H1 (cell line): ENCODE measurements around the gene SFRP2. TPM values are rescaled to one million over a fixed set of nuclear protein-coding genes. Genes with fewer than 3 reads are reported as not detected.

ENCODE experiments used
- CTCF ChIA-PET: fragments of 300-600 bp; sonication (Branson Sonifier 250); formaldehyde crosslinking; loops from one replicate; lab custom pipeline; 2021; ENCODE audit not compliant: partially characterized antibody; lab: Charles Lee
- POLR2A ChIA-PET: fragments of 300-600 bp; sonication (Branson Sonifier 250); formaldehyde crosslinking; loops from one replicate; lab custom pipeline; 2021; ENCODE audit warnings: inconsistent platforms; ENCODE audit not compliant: partially characterized antibody; lab: Charles Lee
- DNase-seq, 2 experiments: peaks; one replicate each; pipeline versions ENCODE4 v3.0.0 to v3.0.0-alpha.2; 2010 to 2022; ENCODE audit warnings: low spot score in 2 of 2, low read depth in 1 of 2, mixed read lengths in 1 of 2
- FAIRE-seq: peaks from 2 replicates; lab custom pipeline; 2011; peaks lifted over from hg19 to GRCh38; lab: Jason Lieb, UNC
- H2AFZ ChIP-seq: 2 replicates; pipeline ENCODE4 v1.8.1; 2012; ENCODE audit warnings: low read length, inconsistent platforms
- H2AK5ac ChIP-seq: 2 replicates; pipeline ENCODE4 v1.6.1; 2013; ENCODE audit warnings: low read depth, low read length
- H2BK120ac ChIP-seq: replicated peaks from 2 replicates; pipeline ENCODE3; 2013; ENCODE audit warnings: low read depth, low read length, inconsistent platforms
- H2BK12ac ChIP-seq: 2 replicates; pipeline ENCODE4 v1.6.1; 2013; ENCODE audit warnings: low read depth, low read length
- H2BK15ac ChIP-seq: 2 replicates; pipeline ENCODE4 v1.6.1; 2013; ENCODE audit warnings: low read length
- H2BK20ac ChIP-seq: 2 replicates; pipeline ENCODE4 v1.6.1; 2013; ENCODE audit warnings: low read length
- H2BK5ac ChIP-seq: 2 replicates; pipeline ENCODE4 v1.6.1; 2013; ENCODE audit warnings: low read depth, low read length
- H3K14ac ChIP-seq: 2 replicates; pipeline ENCODE4 v1.6.1; 2013; ENCODE audit warnings: inconsistent platforms; ENCODE audit not compliant: insufficient read length
- H3K18ac ChIP-seq: 2 replicates; pipeline ENCODE4 v1.6.1; 2013; ENCODE audit warnings: low read length; ENCODE audit errors: extremely low read depth
- H3K23ac ChIP-seq: 2 replicates; pipeline ENCODE4 v1.6.1; 2013; ENCODE audit warnings: inconsistent platforms; ENCODE audit not compliant: insufficient read length
- H3K23me2 ChIP-seq: 2 replicates; pipeline ENCODE4 v1.6.1; 2013; ENCODE audit warnings: low read depth, low read length
- H3K27ac ChIP-seq: 2 replicates; pipeline ENCODE4 v1.6.1; 2011; ENCODE audit warnings: low read depth, low read length, inconsistent platforms
- H3K27me3 ChIP-seq, 4 experiments: replicated peaks in 1 of 4; 1 replicate in 1 of 4; 2 replicates in 3 of 4; pipeline versions ENCODE4 v1.6.1 to v1.8.1; 2011 to 2013; ENCODE audit warnings: low read length in 3 of 4, mild to moderate bottlenecking in 3 of 4, inconsistent platforms in 2 of 4, mixed read lengths in 2 of 4, moderate library complexity in 1 of 4; ENCODE audit not compliant: control insufficient read depth in 3 of 4, insufficient read depth in 3 of 4; ENCODE audit errors: extremely low read depth in 1 of 4
- H3K36me3 ChIP-seq, 4 experiments: 2 replicates each; pipeline versions ENCODE4 v1.6.1 to v1.8.1; 2011 to 2013; ENCODE audit warnings: mild to moderate bottlenecking in 4 of 4, low read length in 3 of 4, moderate library complexity in 2 of 4, control low read depth in 1 of 4, inconsistent platforms in 1 of 4; ENCODE audit not compliant: insufficient read depth in 4 of 4, control insufficient read depth in 2 of 4
- H3K4ac ChIP-seq: replicated peaks from 2 replicates; pipeline ENCODE3; 2013; ENCODE audit warnings: low read length, low read depth, mixed read lengths, inconsistent platforms; ENCODE audit not compliant: insufficient read length
- H3K4me1 ChIP-seq, 4 experiments: replicated peaks in 1 of 4; 1 replicate in 1 of 4; 2 replicates in 3 of 4; pipeline versions ENCODE4 v1.6.1 to v1.8.1; 2011 to 2013; ENCODE audit warnings: low read length in 3 of 4, inconsistent platforms in 2 of 4, mixed read lengths in 1 of 4; ENCODE audit not compliant: insufficient read depth in 4 of 4, control insufficient read depth in 3 of 4
- H3K4me2 ChIP-seq, 2 experiments: 2 replicates each; pipeline versions ENCODE4 v1.6.1 to v1.8.1; 2011 to 2013; ENCODE audit warnings: low read depth in 2 of 2, low read length in 2 of 2, control low read depth in 1 of 2, inconsistent platforms in 1 of 2, mild to moderate bottlenecking in 1 of 2; ENCODE audit not compliant: insufficient read depth in 1 of 2
- H3K4me3 ChIP-seq, 4 experiments: fragments of 200-600, 300-600 bp in 1 of 4; sonication (generic), shearing (Covaris generic), sonication (Bioruptor Twin) in 1 of 4; 2 replicates each; pipeline versions ENCODE4 v1.5.1 to v1.8.1; 2011 to 2016; ENCODE audit warnings: low read length in 4 of 4, low read depth in 3 of 4, control low read depth in 2 of 4, inconsistent platforms in 2 of 4, mild to moderate bottlenecking in 2 of 4, mixed read lengths in 1 of 4, moderate library complexity in 1 of 4; ENCODE audit not compliant: insufficient read depth in 2 of 4; ENCODE audit errors: extremely low read depth in 1 of 4
- H3K56ac ChIP-seq: replicated peaks from 2 replicates; pipeline ENCODE3; 2013; ENCODE audit warnings: low read depth, mild to moderate bottlenecking, mixed read lengths, low read length, inconsistent platforms; ENCODE audit not compliant: insufficient read length
- H3K79me1 ChIP-seq: 2 replicates; pipeline ENCODE4 v1.6.1; 2013; ENCODE audit warnings: low read depth, low read length, control low read depth
- H3K79me2 ChIP-seq, 2 experiments: 2 replicates each; pipeline versions ENCODE4 v1.6.1 to v1.8.1; 2012 to 2013; ENCODE audit warnings: low read length in 2 of 2, mild to moderate bottlenecking in 2 of 2, inconsistent platforms in 1 of 2; ENCODE audit not compliant: insufficient read depth in 2 of 2, control insufficient read depth in 1 of 2
- H3K9ac ChIP-seq, 4 experiments: replicated peaks in 1 of 4; 1 replicate in 1 of 4; 2 replicates in 3 of 4; pipeline versions ENCODE4 v1.6.1 to v1.8.1; 2011 to 2013; ENCODE audit warnings: low read depth in 3 of 4, low read length in 3 of 4, control low read depth in 2 of 4, mild to moderate bottlenecking in 2 of 4, moderate library complexity in 2 of 4, inconsistent platforms in 1 of 4; ENCODE audit errors: extremely low read depth in 1 of 4
- H3K9me3 ChIP-seq, 2 experiments: 2 replicates each; pipeline versions ENCODE4 v1.6.1 to v1.8.1; 2012 to 2013; ENCODE audit warnings: mild to moderate bottlenecking in 2 of 2, moderate library complexity in 2 of 2, control low read depth in 1 of 2, inconsistent platforms in 1 of 2, low read depth in 1 of 2, low read length in 1 of 2, mixed read lengths in 1 of 2; ENCODE audit not compliant: insufficient read depth in 2 of 2
- H4K20me1 ChIP-seq, 2 experiments: replicated peaks in 1 of 2; 2 replicates each; pipeline versions ENCODE3 to v1.8.1; 2011 to 2013; ENCODE audit warnings: inconsistent platforms in 2 of 2, low read length in 2 of 2, mild to moderate bottlenecking in 1 of 2; ENCODE audit not compliant: insufficient read depth in 2 of 2, control insufficient read depth in 1 of 2
- H4K5ac ChIP-seq: 2 replicates; pipeline ENCODE4 v1.6.1; 2013; ENCODE audit warnings: low read length, low read depth, mixed read lengths, inconsistent platforms; ENCODE audit not compliant: insufficient read length
- H4K8ac ChIP-seq: 2 replicates; pipeline ENCODE4 v1.8.0; 2013; ENCODE audit warnings: mild to moderate bottlenecking, moderate library complexity, low read length, inconsistent platforms; ENCODE audit not compliant: insufficient read depth; ENCODE audit errors: extremely low read depth
- H4K91ac ChIP-seq: replicated peaks from 2 replicates; pipeline ENCODE3; 2013; ENCODE audit warnings: low read length, mixed read lengths, inconsistent platforms; ENCODE audit not compliant: insufficient read length
- BCL11A ChIP-seq, 2 experiments: IDR thresholded peaks; one replicate each; pipeline ENCODE4 v1.6.1; 2011; ENCODE audit warnings: low read depth in 2 of 2, low read length in 2 of 2, mild to moderate bottlenecking in 2 of 2
- CBX5 ChIP-seq: fragments of 300-800, 300-1000 bp; sonication (generic); IDR thresholded peaks from 2 replicates; pipeline ENCODE4 v1.7.1; 2016; ENCODE audit warnings: antibody characterized with exemption, low read length, low read depth
- E2F6 ChIP-seq: IDR thresholded peaks from 2 replicates; pipeline ENCODE4 v1.6.1; 2012; ENCODE audit warnings: inconsistent platforms
- EP300 ChIP-seq, 2 experiments: IDR thresholded peaks; 1 replicate in 1 of 2; 2 replicates in 1 of 2; pipeline ENCODE4 v1.6.1; 2011 to 2012; ENCODE audit warnings: low read depth in 2 of 2, low read length in 2 of 2, mild to moderate bottlenecking in 2 of 2, borderline replicate concordance in 1 of 2, inconsistent platforms in 1 of 2, moderate library complexity in 1 of 2
- HDAC6 ChIP-seq: IDR thresholded peaks from one replicate; pipeline ENCODE4 v1.7.1; 2012; ENCODE audit warnings: low read depth, mild to moderate bottlenecking, inconsistent platforms, low read length, moderate library complexity
- JUN ChIP-seq: IDR thresholded peaks from 2 replicates; pipeline ENCODE4 v1.6.1; 2011; ENCODE audit warnings: low read depth, mild to moderate bottlenecking, improper control_type of control experiment, low read length
- RAD21 ChIP-seq, 2 experiments: IDR thresholded peaks in 1 of 2; conservative IDR thresholded peaks in 1 of 2; 2 replicates each; pipeline ENCODE4 v1.6.1; 2011; ENCODE audit warnings: low read depth in 2 of 2, low read length in 2 of 2, improper control_type of control experiment in 1 of 2, inconsistent platforms in 1 of 2, mild to moderate bottlenecking in 1 of 2, moderate library complexity in 1 of 2
- TEAD4 ChIP-seq: IDR thresholded peaks from 2 replicates; pipeline ENCODE4 v1.6.1; 2012; ENCODE audit warnings: low read depth, low read length, inconsistent platforms, mixed read lengths
- ZNF274 ChIP-seq: IDR thresholded peaks from 2 replicates; pipeline ENCODE4 v1.7.0; 2012; ENCODE audit warnings: low read length, borderline replicate concordance; ENCODE audit errors: extremely low read depth
- WGBS, 2 experiments: shearing (Covaris generic) in 1 of 2; methylation state at CpG; one replicate each; pipeline versions ENCODE4 v1.1.6 to v1.1.7; 2013 to 2015; ENCODE audit warnings: low lambda C conversion rate in 2 of 2, mixed read lengths in 2 of 2, inconsistent platforms in 1 of 2, low coverage in 1 of 2, missing lambda C conversion rate in 1 of 2; ENCODE audit not compliant: insufficient replicate concordance in 2 of 2, insufficient coverage in 1 of 2, insufficient read length in 1 of 2; ENCODE audit errors: extremely low coverage in 1 of 2, missing lambda C conversion rate in 1 of 2; 5-methylcytosine and 5-hydroxymethylcytosine counted together
- polyA plus RNA-seq, 7 experiments: library from polyadenylated mRNA; depleted of rRNA in 3 of 7; stranded (reverse) in 5 of 7; unstranded in 2 of 7; fragments of >200 nt in 5 of 7; fragments of 200-250 nt in 2 of 7; gene quantifications; 1 replicate in 5 of 7; 2 replicates in 1 of 7; 4 replicates in 1 of 7; pipeline versions ENCODE4 v1.2.1 to v1.2.3, GENCODE V29; 2011 to 2013; ENCODE audit warnings: missing spikeins in 2 of 7, mixed read lengths in 2 of 7
- total RNA-seq: library from RNA; stranded (reverse); fragmentation: NEBNext Ultra II Directional; extraction: Animal tissue kit (Norgen Biotek cat#: 25700); gene quantifications from 2 replicates; pipeline ENCODE4 v1.2.1, GENCODE V29; 2021
- TF ChIP-seq, protein P1 (sequence below): IDR thresholded peaks from 2 replicates; pipeline ENCODE4 v1.6.1; 2012; ENCODE audit warnings: low read length, inconsistent platforms

SFRP2 gene
- total and polyA plus RNA-seq, 2 of the 8 experiments (the other 6 are each of a cell fraction or from before 2014, with no cell fraction given): 108 to 342 TPM

GRCh38 chr4:153825126-153825525, 36.2 kb upstream of the SFRP2 start:
- POLR2A ChIA-PET: no interaction called here

More at GRCh38 chr4:153825126-153825525, 36.2 kb upstream of the SFRP2 start:
- DNase-seq: no peak
- Histone ChIP-seq H2BK5ac (no peak overlapping the region), H2AK5ac (no peak overlapping the region), H3K4me3 (no peak overlapping the region), H3K36me3 (no peaks in the 10 kb centered on the region), H3K9ac (no peak overlapping the region), H2BK120ac (no peak overlapping the region), H2BK12ac (no peak overlapping the region), H2AFZ (no peak overlapping the region), H3K9me3 (no peaks in the 10 kb centered on the region), H2BK20ac (no peak overlapping the region), H3K27me3 (no peaks in the 10 kb centered on the region), H3K27ac (no peak overlapping the region), H4K5ac (no peak overlapping the region), H3K23me2 (no peaks in the 10 kb centered on the region), H3K56ac (no peak overlapping the region), H3K4me2 (no peak overlapping the region), H3K18ac (no peak overlapping the region), H4K91ac (no peak overlapping the region), H3K79me1 (no peaks in the 10 kb centered on the region), H3K4ac (no peak overlapping the region), H3K23ac (no peak overlapping the region), H4K8ac (no peak overlapping the region), H2BK15ac (no peak overlapping the region), H3K4me1 (peaks cover 0 to 2% (median 0%) of the 10 kb centered on the region in 4 experiments; a peak in 1 of 7 replicates), H3K79me2 (no peaks in the 10 kb centered on the region), H3K14ac (no peak overlapping the region), H4K20me1 (no peaks in the 10 kb centered on the region)
- CTCF ChIA-PET: no interaction called here
- peak; percentile 48 for FAIRE-seq
- WGBS, 2 experiments: 87% methylated on average over 4 of the region's 4 CpGs; no CpG with 5 or more reads in 1 of the 2 experiments
- TF ChIP-seq EP300 (IDR thresholded peaks at IDR 0.05; ENCODE audit: borderline replicate concordance in 1 of 2, low read depth in 2 of 2, low read length in 2 of 2) (no peak), ZNF274 (no peak), JUN (no peak), TEAD4 (no peak), BCL11A (IDR thresholded peaks at IDR 0.05; ENCODE audit: low read depth in 2 of 2, low read length in 2 of 2) (no peak), HDAC6 (no peak), E2F6 (no peak), CBX5 (no peak), RAD21 (IDR thresholded peaks at IDR 0.05 in 1 of 2, conservative IDR thresholded peaks at IDR 0.05 in 1 of 2; ENCODE audit: low read depth in 2 of 2, low read length in 2 of 2) (no peak)
- TF ChIP-seq, protein P1, sequence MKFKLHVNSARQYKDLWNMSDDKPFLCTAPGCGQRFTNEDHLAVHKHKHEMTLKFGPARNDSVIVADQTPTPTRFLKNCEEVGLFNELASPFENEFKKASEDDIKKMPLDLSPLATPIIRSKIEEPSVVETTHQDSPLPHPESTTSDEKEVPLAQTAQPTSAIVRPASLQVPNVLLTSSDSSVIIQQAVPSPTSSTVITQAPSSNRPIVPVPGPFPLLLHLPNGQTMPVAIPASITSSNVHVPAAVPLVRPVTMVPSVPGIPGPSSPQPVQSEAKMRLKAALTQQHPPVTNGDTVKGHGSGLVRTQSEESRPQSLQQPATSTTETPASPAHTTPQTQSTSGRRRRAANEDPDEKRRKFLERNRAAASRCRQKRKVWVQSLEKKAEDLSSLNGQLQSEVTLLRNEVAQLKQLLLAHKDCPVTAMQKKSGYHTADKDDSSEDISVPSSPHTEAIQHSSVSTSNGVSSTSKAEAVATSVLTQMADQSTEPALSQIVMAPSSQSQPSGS: no peak
